Parathyroid adenoma (tissue), 2 donors: ENCODE data around the gene PAX5.
A peak's percentile ranks its signal among the peaks of the same experiment; 100 is the strongest.
"Not testable (repeated sequence)": the region's sequence is repeated elsewhere in the genome, so short reads cannot be mapped to it uniquely, and the experiment has no call there.

Experiments
- H2AFZ ChIP-seq: fragments of 300-600 bp; sonication (generic); one replicate; pipeline ENCODE4 v1.7.0; 2017; ENCODE audit warnings: antibody characterized with exemption, mild to moderate bottlenecking
- H3K27ac ChIP-seq: fragments of 300-600 bp; sonication (generic); one replicate; pipeline ENCODE4 v1.7.0; 2017
- H3K27me3 ChIP-seq: fragments of 300-600 bp; sonication (generic); one replicate; pipeline ENCODE4 v1.7.0; 2017; ENCODE audit warnings: low read length; ENCODE audit not compliant: control insufficient read depth, insufficient read depth
- H3K36me3 ChIP-seq: fragments of 300-600 bp; sonication (generic); one replicate; pipeline ENCODE4 v1.7.0; 2017; ENCODE audit warnings: low read length; ENCODE audit not compliant: control insufficient read depth, insufficient read depth
- H3K4me1 ChIP-seq: fragments of 300-600 bp; sonication (generic); one replicate; pipeline ENCODE4 v1.7.0; 2017; ENCODE audit warnings: control low read depth
- H3K4me2 ChIP-seq: fragments of 300-600 bp; sonication (generic); one replicate; pipeline ENCODE4 v1.7.0; 2017; ENCODE audit warnings: low read length
- H3K4me3 ChIP-seq: fragments of 300-600 bp; sonication (generic); one replicate; pipeline ENCODE4 v1.7.0; 2017; ENCODE audit warnings: low read depth, low read length
- H3K79me2 ChIP-seq: fragments of 300-600 bp; sonication (generic); one replicate; pipeline ENCODE4 v1.7.0; 2017; ENCODE audit warnings: control low read depth
- H3K9ac ChIP-seq: fragments of 300-600 bp; sonication (generic); one replicate; pipeline ENCODE4 v1.7.0; 2017; ENCODE audit warnings: mild to moderate bottlenecking
- H3K9me3 ChIP-seq: fragments of 300-600 bp; sonication (generic); one replicate; pipeline ENCODE4 v1.7.0; 2017; ENCODE audit warnings: low read length; ENCODE audit not compliant: control insufficient read depth
- CTCF ChIP-seq: fragments of 300-600 bp; sonication (generic); IDR thresholded peaks from one replicate; pipeline ENCODE4 v1.7.0; 2017; ENCODE audit warnings: antibody characterized with exemption, mild to moderate bottlenecking
- donor health status: primary hyperparathyroidism.

Gene PAX5

GRCh38 chr9:37033682-37034304 is at the start of gene PAX5:
PAX5 (minus strand) TSS chr9:37034268; CDS start chr9:37034031, 237 bp downstream.
- no peak within 1 kb of the TSS for H3K4me3 ChIP-seq
- no peaks in the 10 kb centered on the region for H3K36me3 ChIP-seq
- H3K4me1 ChIP-seq, result no peaks in the 10 kb centered on the region
- no peak within 1 kb of the TSS for H3K27ac ChIP-seq
- H3K9ac ChIP-seq, result no peak within 1 kb of the TSS
- no peaks in the 10 kb centered on the region for H3K79me2 ChIP-seq
- peaks cover 5% of the 10 kb centered on the region for H3K27me3 ChIP-seq
- no peaks in the 10 kb centered on the region for H3K9me3 ChIP-seq
- no peak for TF ChIP-seq CTCF
- no peak within 1 kb of the TSS for H2AFZ ChIP-seq
- H3K4me2 ChIP-seq, result no peak within 1 kb of the TSS

- Histone ChIP-seq H3K4me3 (no peak overlapping the region), H3K79me2 (no peaks in the 10 kb centered on the region), H3K9ac (no peak overlapping the region), H3K36me3 (no peaks in the 10 kb centered on the region), H3K4me1 (peaks cover 2% of the 10 kb centered on the region), H3K27ac (no peak overlapping the region), H3K4me2 (no peak overlapping the region), H3K9me3 (no peaks in the 10 kb centered on the region), H3K27me3 (no peaks in the 10 kb centered on the region), H2AFZ (no peak overlapping the region)
- no peak for TF ChIP-seq CTCF
Observed at GRCh38 chr9:37083654-37084053, 49.6 kb upstream of the PAX5 start.

GRCh38 chr9:37082214-37082765 is 48.2 kb upstream of the PAX5 start:
- Histone ChIP-seq H3K4me1 (peaks cover 2% of the 10 kb centered on the region), H3K27ac (no peak overlapping the region), H3K4me3 (no peak overlapping the region), H2AFZ (no peak overlapping the region), H3K27me3 (no peaks in the 10 kb centered on the region), H3K9ac (no peak overlapping the region), H3K36me3 (no peaks in the 10 kb centered on the region), H3K4me2 (no peak overlapping the region), H3K79me2 (no peaks in the 10 kb centered on the region), H3K9me3 (no peaks in the 10 kb centered on the region)
- TF ChIP-seq CTCF, result no peak

GRCh38 chr9:37081507-37081906 is 47.4 kb upstream of the PAX5 start:
- H3K36me3 ChIP-seq, H3K4me3 ChIP-seq, H3K9me3 ChIP-seq, H3K4me1 ChIP-seq, H2AFZ ChIP-seq, H3K27ac ChIP-seq, H3K79me2 ChIP-seq, H3K9ac ChIP-seq, H3K27me3 ChIP-seq, H3K4me2 ChIP-seq: not testable (repeated sequence)

- peak overlapping the region; percentile 88 for H3K4me3 ChIP-seq
- not testable (repeated sequence) for H3K27me3 ChIP-seq, H3K9me3 ChIP-seq, H3K4me1 ChIP-seq, H3K79me2 ChIP-seq, H3K36me3 ChIP-seq
- peak overlapping the region; percentile 96 for H2AFZ ChIP-seq
- H3K4me2 ChIP-seq, result peak overlapping the region; percentile 98
- peak overlapping the region; percentile 85 for H3K27ac ChIP-seq
- peak overlapping the region; percentile 72 for H3K9ac ChIP-seq
Observed at GRCh38 chr9:37080165-37080628, 46.1 kb upstream of the PAX5 start.
